ENCODE data around the gene ABCA3. TPM values are rescaled to one million over a fixed set of nuclear protein-coding genes. Genes with fewer than 3 reads are reported as not detected.
"Not testable (repeated sequence)": the region's sequence is repeated elsewhere in the genome, so short reads cannot be mapped to it uniquely, and the experiment has no call there.

Gene ABCA3
- polyA plus RNA-seq = 4.7 TPM
- long read RNA-seq, donor 1 = 0 reads
- long read RNA-seq, donor 2 = 0 reads
- long read RNA-seq, donor 3 = 0 reads
- long read RNA-seq, donor 4 = 0 reads
- long read RNA-seq, donor 5, full-length matches to known transcripts = 1 of 1 reads
- long read RNA-seq, donor 5, partial matches to known transcripts = 0 of 1 reads
- long read RNA-seq, donor 5, other reads (novel, unspliced or antisense) = 0 of 1 reads
- long read RNA-seq, donor 6 = 0 reads
- long read RNA-seq, donor 7, partial matches to known transcripts = 5 of 6 reads
- long read RNA-seq, donor 7, other reads (novel, unspliced or antisense) = 0 of 6 reads
- long read RNA-seq, donor 8, full-length matches to known transcripts = 1 of 1 reads
- long read RNA-seq, donor 8, partial matches to known transcripts = 0 of 1 reads
- long read RNA-seq, donor 8, other reads (novel, unspliced or antisense) = 0 of 1 reads
- long read RNA-seq, donor 9 = 0 reads
- long read RNA-seq, donor 10 = 0 reads
- long read RNA-seq, donor 11 = 0 reads

- DNase-seq = peak; percentile 96
- Histone ChIP-seq H3K27ac (ENCODE audit: low read length) (no peak within 1 kb of the TSS), H3K4me1 (ENCODE audit: control insufficient read depth, insufficient read depth, low read length) (peaks cover 11% of the 10 kb centered on the region), H3K4me3 (ENCODE audit: low read length) (peak within 1 kb of the TSS; percentile 40), H3K9me3 (ENCODE audit: control insufficient read depth, low read depth, low read length) (peaks cover 10% of the 10 kb centered on the region), H3K36me3 (ENCODE audit: control insufficient read depth, insufficient read depth, low read length) (no peaks in the 10 kb centered on the region), H3K27me3 (ENCODE audit: control insufficient read depth, insufficient read depth, low read length) (peaks cover 60% of the 10 kb centered on the region)
- no CpG with 5 or more reads among the region's 110 CpGs for WGBS (ENCODE audit: insufficient coverage, low lambda C conversion rate)
These were observed at the start of gene ABCA3 for GRCh38 chr16:2340564-2341455. ABCA3 (minus strand) TSS chr16:2340728; CDS start chr16:2326466, 14,262 bp downstream.

- H3K27ac ChIP-seq (ENCODE audit: low read length) = no peak overlapping the region
- H3K4me1 ChIP-seq (ENCODE audit: control insufficient read depth, insufficient read depth, low read length) = no peaks in the 10 kb centered on the region
- no peak overlapping the region for H3K4me3 ChIP-seq (ENCODE audit: low read length)
- H3K36me3 ChIP-seq (ENCODE audit: control insufficient read depth, insufficient read depth, low read length) = no peaks in the 10 kb centered on the region
- DNase-seq = no peak
- no peaks in the 10 kb centered on the region for H3K27me3 ChIP-seq (ENCODE audit: control insufficient read depth, insufficient read depth, low read length)
- WGBS (ENCODE audit: insufficient coverage, low lambda C conversion rate) = no CpG with 5 or more reads among the region's 2 CpGs
- H3K9me3 ChIP-seq (ENCODE audit: control insufficient read depth, low read depth, low read length) = peaks cover 5% of the 10 kb centered on the region
These were observed 48.4 kb upstream of the ABCA3 start for GRCh38 chr16:2388875-2389433.

GRCh38 chr16:2388139-2388874 is 47.8 kb upstream of the ABCA3 start:
- no peaks in the 10 kb centered on the region for H3K27me3 ChIP-seq (ENCODE audit: control insufficient read depth, insufficient read depth, low read length)
- DNase-seq = no peak
- H3K4me1 ChIP-seq (ENCODE audit: control insufficient read depth, insufficient read depth, low read length) = no peaks in the 10 kb centered on the region
- H3K4me3 ChIP-seq (ENCODE audit: low read length) = no peak overlapping the region
- no peaks in the 10 kb centered on the region for H3K36me3 ChIP-seq (ENCODE audit: control insufficient read depth, insufficient read depth, low read length)
- WGBS (ENCODE audit: insufficient coverage, low lambda C conversion rate) = no CpG with 5 or more reads among the region's 3 CpGs
- peaks cover 5% of the 10 kb centered on the region for H3K9me3 ChIP-seq (ENCODE audit: control insufficient read depth, low read depth, low read length)
- H3K27ac ChIP-seq (ENCODE audit: low read length) = no peak overlapping the region

GRCh38 chr16:2386990-2387389 is 46.5 kb upstream of the ABCA3 start:
- Histone ChIP-seq H3K4me1 (ENCODE audit: control insufficient read depth, insufficient read depth, low read length) (no peaks in the 10 kb centered on the region), H3K27ac (ENCODE audit: low read length) (no peak overlapping the region), H3K9me3 (ENCODE audit: control insufficient read depth, low read depth, low read length) (peaks cover 5% of the 10 kb centered on the region), H3K27me3 (ENCODE audit: control insufficient read depth, insufficient read depth, low read length) (no peaks in the 10 kb centered on the region), H3K4me3 (ENCODE audit: low read length) (no peak overlapping the region), H3K36me3 (ENCODE audit: control insufficient read depth, insufficient read depth, low read length) (no peaks in the 10 kb centered on the region)
- no peak for DNase-seq
- 62% methylated on average over 3 of the region's 3 CpGs for WGBS (ENCODE audit: insufficient coverage, low lambda C conversion rate)

GRCh38 chr16:2385982-2386381 is 45.5 kb upstream of the ABCA3 start:
- H3K9me3 ChIP-seq (ENCODE audit: control insufficient read depth, low read depth, low read length); H3K4me1 ChIP-seq (ENCODE audit: control insufficient read depth, insufficient read depth, low read length); H3K4me3 ChIP-seq (ENCODE audit: low read length); DNase-seq; H3K27me3 ChIP-seq (ENCODE audit: control insufficient read depth, insufficient read depth, low read length); H3K36me3 ChIP-seq (ENCODE audit: control insufficient read depth, insufficient read depth, low read length); H3K27ac ChIP-seq (ENCODE audit: low read length): not testable (repeated sequence)
- no CpG with 5 or more reads among the region's 19 CpGs for WGBS (ENCODE audit: insufficient coverage, low lambda C conversion rate)

- Histone ChIP-seq H3K27ac (ENCODE audit: low read length) (no peak overlapping the region), H3K4me1 (ENCODE audit: control insufficient read depth, insufficient read depth, low read length) (no peaks in the 10 kb centered on the region), H3K9me3 (ENCODE audit: control insufficient read depth, low read depth, low read length) (peaks cover 5% of the 10 kb centered on the region), H3K36me3 (ENCODE audit: control insufficient read depth, insufficient read depth, low read length) (no peaks in the 10 kb centered on the region), H3K4me3 (ENCODE audit: low read length) (no peak overlapping the region), H3K27me3 (ENCODE audit: control insufficient read depth, insufficient read depth, low read length) (no peaks in the 10 kb centered on the region)
- no CpG with 5 or more reads among the region's 3 CpGs for WGBS (ENCODE audit: insufficient coverage, low lambda C conversion rate)
- no peak for DNase-seq
These were observed 44.8 kb upstream of the ABCA3 start for GRCh38 chr16:2385190-2385836.

- H3K9me3 ChIP-seq (ENCODE audit: control insufficient read depth, low read depth, low read length) = peaks cover 5% of the 10 kb centered on the region
- no peaks in the 10 kb centered on the region for H3K36me3 ChIP-seq (ENCODE audit: control insufficient read depth, insufficient read depth, low read length)
- DNase-seq = no peak
- peaks cover 3% of the 10 kb centered on the region for H3K27me3 ChIP-seq (ENCODE audit: control insufficient read depth, insufficient read depth, low read length)
- H3K4me1 ChIP-seq (ENCODE audit: control insufficient read depth, insufficient read depth, low read length) = no peaks in the 10 kb centered on the region
- no CpG with 5 or more reads among the region's 2 CpGs for WGBS (ENCODE audit: insufficient coverage, low lambda C conversion rate)
- H3K27ac ChIP-seq (ENCODE audit: low read length) = no peak overlapping the region
- H3K4me3 ChIP-seq (ENCODE audit: low read length) = no peak overlapping the region
These were observed 43.9 kb upstream of the ABCA3 start for GRCh38 chr16:2384426-2384825.

- 100% methylated on average over 1 of the region's 1 CpG for WGBS (ENCODE audit: insufficient coverage, low lambda C conversion rate)
- Histone ChIP-seq H3K4me3 (ENCODE audit: low read length) (no peak overlapping the region), H3K27me3 (ENCODE audit: control insufficient read depth, insufficient read depth, low read length) (peaks cover 3% of the 10 kb centered on the region), H3K36me3 (ENCODE audit: control insufficient read depth, insufficient read depth, low read length) (no peaks in the 10 kb centered on the region), H3K27ac (ENCODE audit: low read length) (no peak overlapping the region), H3K4me1 (ENCODE audit: control insufficient read depth, insufficient read depth, low read length) (no peaks in the 10 kb centered on the region), H3K9me3 (ENCODE audit: control insufficient read depth, low read depth, low read length) (no peaks in the 10 kb centered on the region)
- DNase-seq = no peak
These were observed 43.0 kb upstream of the ABCA3 start for GRCh38 chr16:2383501-2383900.

GRCh38 chr16:2374644-2375043 is 34.1 kb upstream of the ABCA3 start:
- Histone ChIP-seq H3K9me3 (ENCODE audit: control insufficient read depth, low read depth, low read length) (no peaks in the 10 kb centered on the region), H3K4me1 (ENCODE audit: control insufficient read depth, insufficient read depth, low read length) (peaks cover 4% of the 10 kb centered on the region), H3K27me3 (ENCODE audit: control insufficient read depth, insufficient read depth, low read length) (peaks cover 2% of the 10 kb centered on the region), H3K4me3 (ENCODE audit: low read length) (no peak overlapping the region), H3K27ac (ENCODE audit: low read length) (no peak overlapping the region), H3K36me3 (ENCODE audit: control insufficient read depth, insufficient read depth, low read length) (no peaks in the 10 kb centered on the region)
- DNase-seq = no peak
- 76% methylated on average over 3 of the region's 3 CpGs for WGBS (ENCODE audit: insufficient coverage, low lambda C conversion rate)

Data from large intestine (tissue), 12 donors.